SK-N-SH treated with all-trans-retinoic acid at 6 μM for 48 hours (cell line): ENCODE measurements around the gene APBA2.

ENCODE experiments used
- ARNTL ChIP-seq: fragments of 450-650 bp; formaldehyde crosslinking; IDR thresholded peaks from 2 replicates; pipeline ENCODE4 v1.5.0; 2020; ENCODE audit warnings: low read depth, mild to moderate bottlenecking, moderate library complexity, borderline replicate concordance
- CREB5 ChIP-seq: fragments of 250-450 bp; sonication (Bioruptor Pico); IDR thresholded peaks from 2 replicates; pipeline ENCODE4 v1.5.1; 2020; ENCODE audit warnings: low read depth, mild to moderate bottlenecking, moderate library complexity
- ESRRG ChIP-seq: fragments of 250-450 bp; sonication (Bioruptor Pico); IDR thresholded peaks from 2 replicates; pipeline ENCODE4 v1.6.1; 2021; ENCODE audit warnings: mild to moderate bottlenecking
- RARB ChIP-seq: fragments of 250-450 bp; sonication (Bioruptor Pico); IDR thresholded peaks from 2 replicates; pipeline ENCODE4 v1.8.0; 2021; ENCODE audit warnings: mild to moderate bottlenecking, moderate library complexity
- SNAI2 ChIP-seq: fragments of 250-450 bp; sonication (Bioruptor Pico); IDR thresholded peaks from 2 replicates; pipeline ENCODE4 v1.5.0; 2020; ENCODE audit warnings: mild to moderate bottlenecking, moderate library complexity
- ZFP30 ChIP-seq: fragments of 450-650 bp; formaldehyde crosslinking; IDR thresholded peaks from 2 replicates; pipeline ENCODE4 v1.5.0; 2022; ENCODE audit warnings: mild to moderate bottlenecking, moderate library complexity
- ZNF565 ChIP-seq: fragments of 450-650 bp; formaldehyde crosslinking; conservative IDR thresholded peaks from 2 replicates; pipeline ENCODE4 v1.5.0; 2020; ENCODE audit warnings: low read depth, mild to moderate bottlenecking, moderate library complexity
- TF ChIP-seq, protein P1 (sequence below): fragments of 250-450 bp; sonication (Bioruptor Pico); IDR thresholded peaks from 2 replicates; pipeline ENCODE4 v1.8.0; 2020; ENCODE audit warnings: mild to moderate bottlenecking, moderate library complexity, borderline replicate concordance
- TF ChIP-seq, protein P2 (sequence below): fragments of 250-450 bp; sonication (Bioruptor Pico); IDR thresholded peaks from 2 replicates; pipeline ENCODE4 v1.5.1; 2021; ENCODE audit warnings: mild to moderate bottlenecking, moderate library complexity
- TF ChIP-seq, protein P3 (sequence below): fragments of 250-450 bp; sonication (Bioruptor Pico); IDR thresholded peaks from 2 replicates; pipeline ENCODE4 v1.8.0; 2021; ENCODE audit warnings: low read depth, mild to moderate bottlenecking, moderate library complexity, borderline replicate concordance
- TF ChIP-seq, protein P4 (sequence below): fragments of 250-450 bp; sonication (Bioruptor Pico); IDR thresholded peaks from 2 replicates; pipeline ENCODE4 v1.5.0; 2020; ENCODE audit warnings: mild to moderate bottlenecking, moderate library complexity

DNA sequence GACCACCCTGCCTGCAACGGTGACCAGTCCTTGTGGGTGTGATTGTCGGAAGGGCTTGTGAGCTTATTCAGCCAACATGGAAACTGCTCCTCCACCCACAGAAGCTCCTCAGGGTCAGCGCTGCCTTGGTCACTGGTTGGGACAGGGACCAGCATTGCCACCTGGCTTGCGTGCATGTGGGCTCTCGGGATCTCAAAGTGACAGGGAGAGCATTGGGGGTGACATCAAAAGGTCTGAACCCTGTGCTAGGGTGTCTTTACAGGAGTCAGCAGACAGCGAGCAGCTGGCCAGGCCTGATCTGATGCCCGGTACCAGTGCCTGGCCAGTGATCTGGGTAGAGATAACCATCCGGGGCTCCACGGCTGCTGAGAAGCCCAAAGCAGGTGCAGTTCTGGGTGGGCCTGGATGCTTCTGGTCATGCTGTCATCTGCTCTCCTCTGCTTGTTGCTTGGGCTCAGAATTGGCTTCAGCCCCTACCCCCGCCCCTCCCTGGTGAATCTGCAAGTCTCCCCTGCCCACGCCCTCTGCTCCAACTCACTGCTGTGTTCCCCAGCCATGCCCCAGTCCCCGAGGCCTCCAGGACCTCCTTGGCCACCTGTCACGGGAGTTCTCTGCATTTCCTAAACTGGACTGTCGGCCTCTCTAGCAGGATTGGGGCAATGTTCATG, 249.0 kb downstream of the APBA2 start:
- TF ChIP-seq, protein P1, sequence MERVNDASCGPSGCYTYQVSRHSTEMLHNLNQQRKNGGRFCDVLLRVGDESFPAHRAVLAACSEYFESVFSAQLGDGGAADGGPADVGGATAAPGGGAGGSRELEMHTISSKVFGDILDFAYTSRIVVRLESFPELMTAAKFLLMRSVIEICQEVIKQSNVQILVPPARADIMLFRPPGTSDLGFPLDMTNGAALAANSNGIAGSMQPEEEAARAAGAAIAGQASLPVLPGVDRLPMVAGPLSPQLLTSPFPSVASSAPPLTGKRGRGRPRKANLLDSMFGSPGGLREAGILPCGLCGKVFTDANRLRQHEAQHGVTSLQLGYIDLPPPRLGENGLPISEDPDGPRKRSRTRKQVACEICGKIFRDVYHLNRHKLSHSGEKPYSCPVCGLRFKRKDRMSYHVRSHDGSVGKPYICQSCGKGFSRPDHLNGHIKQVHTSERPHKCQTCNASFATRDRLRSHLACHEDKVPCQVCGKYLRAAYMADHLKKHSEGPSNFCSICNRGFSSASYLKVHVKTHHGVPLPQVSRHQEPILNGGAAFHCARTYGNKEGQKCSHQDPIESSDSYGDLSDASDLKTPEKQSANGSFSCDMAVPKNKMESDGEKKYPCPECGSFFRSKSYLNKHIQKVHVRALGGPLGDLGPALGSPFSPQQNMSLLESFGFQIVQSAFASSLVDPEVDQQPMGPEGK (CRISPR knock-in tag): no peak
- TF ChIP-seq ZFP30 (CRISPR knock-in tag): no peak
- no peak for TF ChIP-seq ARNTL (CRISPR knock-in tag)
- no peak for TF ChIP-seq CREB5 (CRISPR knock-in tag)
- no peak for TF ChIP-seq ESRRG (CRISPR knock-in tag)
- no peak for TF ChIP-seq ZNF565 (CRISPR knock-in tag)
- TF ChIP-seq, protein P2, sequence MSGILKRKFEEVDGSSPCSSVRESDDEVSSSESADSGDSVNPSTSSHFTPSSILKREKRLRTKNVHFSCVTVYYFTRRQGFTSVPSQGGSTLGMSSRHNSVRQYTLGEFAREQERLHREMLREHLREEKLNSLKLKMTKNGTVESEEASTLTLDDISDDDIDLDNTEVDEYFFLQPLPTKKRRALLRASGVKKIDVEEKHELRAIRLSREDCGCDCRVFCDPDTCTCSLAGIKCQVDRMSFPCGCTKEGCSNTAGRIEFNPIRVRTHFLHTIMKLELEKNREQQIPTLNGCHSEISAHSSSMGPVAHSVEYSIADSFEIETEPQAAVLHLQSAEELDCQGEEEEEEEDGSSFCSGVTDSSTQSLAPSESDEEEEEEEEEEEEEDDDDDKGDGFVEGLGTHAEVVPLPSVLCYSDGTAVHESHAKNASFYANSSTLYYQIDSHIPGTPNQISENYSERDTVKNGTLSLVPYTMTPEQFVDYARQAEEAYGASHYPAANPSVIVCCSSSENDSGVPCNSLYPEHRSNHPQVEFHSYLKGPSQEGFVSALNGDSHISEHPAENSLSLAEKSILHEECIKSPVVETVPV (CRISPR knock-in tag): no peak
- TF ChIP-seq RARB: no peak
- TF ChIP-seq, protein P3, sequence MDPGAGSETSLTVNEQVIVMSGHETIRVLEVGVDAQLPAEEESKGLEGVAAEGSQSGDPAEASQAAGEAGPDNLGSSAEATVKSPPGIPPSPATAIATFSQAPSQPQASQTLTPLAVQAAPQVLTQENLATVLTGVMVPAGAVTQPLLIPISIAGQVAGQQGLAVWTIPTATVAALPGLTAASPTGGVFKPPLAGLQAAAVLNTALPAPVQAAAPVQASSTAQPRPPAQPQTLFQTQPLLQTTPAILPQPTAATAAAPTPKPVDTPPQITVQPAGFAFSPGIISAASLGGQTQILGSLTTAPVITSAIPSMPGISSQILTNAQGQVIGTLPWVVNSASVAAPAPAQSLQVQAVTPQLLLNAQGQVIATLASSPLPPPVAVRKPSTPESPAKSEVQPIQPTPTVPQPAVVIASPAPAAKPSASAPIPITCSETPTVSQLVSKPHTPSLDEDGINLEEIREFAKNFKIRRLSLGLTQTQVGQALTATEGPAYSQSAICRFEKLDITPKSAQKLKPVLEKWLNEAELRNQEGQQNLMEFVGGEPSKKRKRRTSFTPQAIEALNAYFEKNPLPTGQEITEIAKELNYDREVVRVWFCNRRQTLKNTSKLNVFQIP (CRISPR knock-in tag): no peak
- TF ChIP-seq SNAI2 (CRISPR knock-in tag): no peak
- TF ChIP-seq, protein P4, sequence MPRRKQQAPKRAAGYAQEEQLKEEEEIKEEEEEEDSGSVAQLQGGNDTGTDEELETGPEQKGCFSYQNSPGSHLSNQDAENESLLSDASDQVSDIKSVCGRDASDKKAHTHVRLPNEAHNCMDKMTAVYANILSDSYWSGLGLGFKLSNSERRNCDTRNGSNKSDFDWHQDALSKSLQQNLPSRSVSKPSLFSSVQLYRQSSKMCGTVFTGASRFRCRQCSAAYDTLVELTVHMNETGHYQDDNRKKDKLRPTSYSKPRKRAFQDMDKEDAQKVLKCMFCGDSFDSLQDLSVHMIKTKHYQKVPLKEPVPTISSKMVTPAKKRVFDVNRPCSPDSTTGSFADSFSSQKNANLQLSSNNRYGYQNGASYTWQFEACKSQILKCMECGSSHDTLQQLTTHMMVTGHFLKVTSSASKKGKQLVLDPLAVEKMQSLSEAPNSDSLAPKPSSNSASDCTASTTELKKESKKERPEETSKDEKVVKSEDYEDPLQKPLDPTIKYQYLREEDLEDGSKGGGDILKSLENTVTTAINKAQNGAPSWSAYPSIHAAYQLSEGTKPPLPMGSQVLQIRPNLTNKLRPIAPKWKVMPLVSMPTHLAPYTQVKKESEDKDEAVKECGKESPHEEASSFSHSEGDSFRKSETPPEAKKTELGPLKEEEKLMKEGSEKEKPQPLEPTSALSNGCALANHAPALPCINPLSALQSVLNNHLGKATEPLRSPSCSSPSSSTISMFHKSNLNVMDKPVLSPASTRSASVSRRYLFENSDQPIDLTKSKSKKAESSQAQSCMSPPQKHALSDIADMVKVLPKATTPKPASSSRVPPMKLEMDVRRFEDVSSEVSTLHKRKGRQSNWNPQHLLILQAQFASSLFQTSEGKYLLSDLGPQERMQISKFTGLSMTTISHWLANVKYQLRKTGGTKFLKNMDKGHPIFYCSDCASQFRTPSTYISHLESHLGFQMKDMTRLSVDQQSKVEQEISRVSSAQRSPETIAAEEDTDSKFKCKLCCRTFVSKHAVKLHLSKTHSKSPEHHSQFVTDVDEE: no peak
